Superior temporal gyrus (tissue), 1 donor: ENCODE measurements around the gene CSTPP1.

ENCODE experiments used
- DNase-seq: peaks from one replicate; pipeline ENCODE4 v3.0.0-alpha.2; 2016; ENCODE audit errors: extremely low spot score

CSTPP1 gene

DNA sequence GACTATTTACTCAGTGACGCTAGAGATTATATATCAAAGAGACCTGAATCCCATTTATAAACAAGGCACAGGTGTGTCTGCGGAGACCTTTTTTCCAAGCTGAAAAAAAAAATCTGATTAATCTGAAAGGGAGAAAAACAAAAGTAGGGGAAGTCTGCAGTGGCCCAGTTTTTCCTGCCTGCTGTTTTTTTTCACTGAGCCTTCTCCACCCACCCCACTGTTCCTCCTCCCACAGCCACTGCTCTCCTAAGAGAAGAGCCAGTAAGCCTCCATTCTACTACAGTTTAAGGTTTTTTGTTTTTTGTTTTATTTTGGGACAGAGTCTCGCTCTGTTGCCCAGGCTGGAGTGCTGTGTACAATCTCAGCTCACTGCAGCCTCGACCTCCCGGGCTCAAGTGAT, 221.7 kb downstream of the CSTPP1 start:
- DNase-seq = no peak

DNA sequence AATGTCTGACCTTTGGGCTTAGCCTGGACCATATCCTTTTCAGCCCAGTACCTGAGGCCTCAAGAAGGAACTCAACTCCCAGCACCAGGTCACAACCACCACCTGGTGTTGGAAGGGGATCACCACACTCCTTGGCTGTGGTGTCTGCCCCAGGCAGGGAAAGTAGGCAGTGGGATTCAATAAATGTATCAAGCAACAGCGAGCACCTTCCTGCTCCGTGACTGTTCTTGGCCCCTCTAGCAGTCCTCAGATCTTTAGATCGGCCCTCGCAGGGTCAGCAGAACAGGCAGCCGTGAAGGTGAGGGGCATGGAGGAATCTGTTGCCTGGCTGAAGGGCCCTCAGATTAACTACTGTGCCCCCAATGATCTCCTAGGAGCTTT, 224.2 kb downstream of the CSTPP1 start:
- no peak for DNase-seq

DNA sequence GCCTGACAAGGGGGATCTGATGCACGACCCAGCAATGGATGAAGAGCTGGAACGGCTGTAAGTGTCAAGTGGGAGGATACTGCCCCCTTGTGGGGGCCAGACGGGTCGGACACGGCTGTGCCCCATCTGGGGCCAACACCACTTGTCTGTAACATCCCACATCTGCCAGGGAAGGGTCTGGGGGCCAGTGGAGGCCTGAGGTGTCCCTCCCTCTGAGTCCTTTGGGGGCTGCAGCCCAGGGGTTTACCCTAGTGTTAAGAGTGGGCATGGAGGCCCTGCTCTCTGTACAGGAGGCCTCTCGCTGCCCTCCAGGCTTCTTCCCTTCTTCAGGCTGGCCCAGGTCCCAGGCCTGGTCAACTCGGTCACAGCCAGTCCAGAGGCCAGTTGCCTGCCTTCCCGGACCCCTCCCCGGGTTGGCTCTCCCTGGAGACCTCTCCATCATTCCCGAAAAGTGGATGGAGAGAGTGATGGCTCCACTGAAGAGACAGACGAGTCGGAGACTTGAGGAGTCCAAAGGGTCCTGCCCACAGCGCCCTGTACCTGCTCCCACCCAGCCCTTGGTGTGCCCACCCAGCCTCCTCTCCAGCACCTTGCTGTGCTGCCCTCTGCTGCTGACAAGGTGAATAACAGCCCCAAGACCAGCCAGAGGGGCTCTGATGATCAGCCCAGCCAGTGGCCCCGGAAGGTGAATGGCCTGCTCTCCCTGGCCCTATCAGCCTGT, 224.7 kb downstream of the CSTPP1 start:
- peak; percentile 87 for DNase-seq

DNA sequence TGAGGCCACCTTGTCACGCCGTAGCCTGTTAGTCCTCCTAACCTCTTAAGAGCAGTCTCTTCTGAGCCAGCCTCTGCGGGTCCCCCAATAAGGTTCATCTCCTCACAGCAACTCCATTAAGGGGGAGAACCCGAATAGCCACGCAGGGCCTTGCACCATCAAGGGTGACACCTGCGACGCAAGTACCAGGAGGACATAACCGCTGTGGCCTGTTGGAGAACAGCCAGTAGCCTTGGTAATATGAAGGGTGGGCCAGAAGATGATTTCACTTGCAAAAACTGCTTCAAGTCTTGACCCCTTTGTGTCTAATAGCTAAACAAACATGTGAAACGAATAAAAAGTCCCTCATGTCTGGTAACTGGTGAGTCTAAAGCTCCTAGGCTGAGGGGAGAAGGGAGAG, 225.3 kb downstream of the CSTPP1 start:
- no peak for DNase-seq

DNA sequence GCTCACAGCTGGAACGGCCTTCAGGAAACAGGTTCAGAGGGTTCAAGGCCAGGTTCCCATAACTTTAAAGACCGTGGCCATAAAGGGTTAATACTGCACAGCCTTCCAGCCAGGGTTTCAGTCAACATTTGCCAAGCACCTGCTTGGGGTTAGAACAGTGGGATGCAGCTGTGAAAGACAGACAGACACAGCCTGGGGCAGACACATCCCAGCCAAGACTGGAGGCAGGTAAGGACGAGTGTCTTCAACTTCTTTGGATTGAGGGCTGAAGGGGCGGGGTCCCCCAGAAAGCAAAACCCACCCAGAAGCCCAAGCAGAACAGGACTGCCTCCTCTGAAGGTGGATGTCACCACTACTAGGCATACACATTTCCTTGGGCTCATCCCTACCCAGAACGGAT, 225.9 kb downstream of the CSTPP1 start:
- no peak for DNase-seq

DNA sequence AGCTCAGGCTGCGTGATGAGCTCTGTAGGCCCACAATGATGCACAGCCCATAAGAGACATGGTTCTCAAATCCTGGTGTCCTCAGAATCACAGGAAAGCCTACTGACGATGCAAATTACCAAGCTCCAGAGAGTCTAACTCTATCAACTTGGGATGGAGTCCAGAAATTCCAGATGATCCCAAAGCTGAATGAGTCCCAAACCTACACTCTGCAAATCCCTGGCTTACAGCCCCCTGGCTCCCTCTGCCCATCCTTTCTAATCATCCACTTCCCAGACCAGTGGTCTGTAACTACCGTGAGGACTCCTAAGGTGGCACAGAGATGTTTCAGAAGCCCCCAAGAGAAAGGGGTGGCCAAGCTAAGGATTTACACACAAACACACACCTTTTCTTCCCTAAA, 226.6 kb downstream of the CSTPP1 start:
- DNase-seq = peak; percentile 33

DNA sequence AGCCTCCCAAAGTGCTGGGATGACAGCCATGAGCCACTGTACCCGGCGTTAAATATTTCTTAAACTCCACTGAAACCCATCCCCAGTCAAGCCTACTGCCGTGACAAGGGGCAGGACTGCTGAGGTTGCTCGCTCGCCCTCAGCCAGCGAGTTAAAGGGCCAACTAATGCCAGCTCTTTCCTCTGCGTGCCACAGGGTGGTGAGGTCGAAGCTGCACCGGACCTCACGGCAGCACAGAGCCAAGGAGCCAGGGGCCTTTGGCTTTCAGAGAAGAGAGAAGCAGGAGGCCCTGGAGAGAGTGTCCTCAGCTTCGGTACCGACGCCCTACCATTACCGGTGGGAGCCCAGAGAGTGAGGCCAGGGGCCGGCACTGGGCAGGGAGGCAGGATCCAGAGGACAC, 227.3 kb downstream of the CSTPP1 start:
- no peak for DNase-seq

DNA sequence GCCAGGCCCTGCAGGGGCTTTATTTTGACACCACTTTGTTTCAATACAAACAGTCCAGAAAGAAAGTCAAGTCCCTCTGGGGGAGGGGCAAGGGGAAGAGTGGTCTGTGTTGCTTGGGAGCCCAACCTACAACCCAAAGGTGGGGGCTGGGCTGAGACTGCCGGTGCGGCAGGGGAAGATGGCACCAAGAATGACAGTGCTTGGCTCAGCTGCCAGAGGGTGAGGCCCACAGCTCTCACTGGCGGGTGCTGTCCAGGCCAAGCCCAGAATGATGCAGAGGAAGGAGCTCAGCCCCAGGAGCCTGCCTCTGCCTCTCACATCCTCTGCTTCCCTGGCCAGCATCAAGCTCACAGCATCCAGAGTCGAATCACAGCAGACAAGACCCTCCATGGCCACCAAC, 227.8 kb downstream of the CSTPP1 start:
- DNase-seq = no peak

DNA sequence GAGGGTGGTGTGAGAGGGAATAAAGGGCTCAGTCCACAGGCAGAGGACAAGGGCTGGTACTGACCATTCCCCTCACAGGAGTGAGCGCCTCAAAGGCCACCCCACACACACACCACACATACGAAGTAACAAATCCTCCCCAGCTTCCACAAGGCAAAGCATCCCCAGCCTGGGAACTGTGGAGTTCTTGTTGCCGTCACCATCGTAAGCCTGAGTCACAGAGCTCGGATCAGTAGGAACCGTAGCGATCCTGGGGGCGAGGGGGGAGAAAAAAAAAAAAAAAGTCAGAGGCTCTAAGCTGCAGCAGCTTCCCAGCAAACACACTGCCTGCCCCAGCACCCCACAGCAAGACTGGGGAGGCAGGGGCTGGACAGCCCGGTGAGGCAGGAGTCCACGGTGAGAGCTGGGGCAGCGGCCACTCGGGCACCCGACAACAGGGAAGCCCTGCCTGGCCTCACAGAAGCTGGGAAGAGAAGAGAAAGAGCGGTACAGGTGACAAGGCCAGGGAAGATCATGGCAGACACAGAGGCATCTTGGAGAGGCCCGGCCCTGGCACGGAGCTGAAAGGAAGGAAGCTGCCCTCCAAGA, 228.8 kb downstream of the CSTPP1 start:
- no peak for DNase-seq

DNA sequence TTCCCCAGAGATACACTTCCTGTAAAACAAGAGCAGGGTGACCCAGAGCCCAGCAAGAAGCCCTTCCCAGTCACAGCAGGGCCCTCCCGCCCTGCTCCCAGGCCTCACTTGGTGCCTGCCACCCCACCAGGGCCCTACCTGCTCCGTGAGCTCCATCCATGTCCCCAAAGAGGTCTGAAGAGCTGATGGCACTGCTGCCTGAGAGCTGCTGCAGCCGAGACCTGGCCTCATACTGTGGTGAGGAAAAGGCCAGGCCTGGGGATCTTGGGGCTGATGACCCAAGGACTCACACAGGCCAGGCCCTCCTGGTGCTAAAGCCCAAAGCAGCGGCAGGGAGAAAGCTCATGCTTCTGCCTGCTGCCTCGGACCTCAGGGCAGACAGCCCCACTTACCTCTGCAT, 229.8 kb downstream of the CSTPP1 start:
- no peak for DNase-seq

DNA sequence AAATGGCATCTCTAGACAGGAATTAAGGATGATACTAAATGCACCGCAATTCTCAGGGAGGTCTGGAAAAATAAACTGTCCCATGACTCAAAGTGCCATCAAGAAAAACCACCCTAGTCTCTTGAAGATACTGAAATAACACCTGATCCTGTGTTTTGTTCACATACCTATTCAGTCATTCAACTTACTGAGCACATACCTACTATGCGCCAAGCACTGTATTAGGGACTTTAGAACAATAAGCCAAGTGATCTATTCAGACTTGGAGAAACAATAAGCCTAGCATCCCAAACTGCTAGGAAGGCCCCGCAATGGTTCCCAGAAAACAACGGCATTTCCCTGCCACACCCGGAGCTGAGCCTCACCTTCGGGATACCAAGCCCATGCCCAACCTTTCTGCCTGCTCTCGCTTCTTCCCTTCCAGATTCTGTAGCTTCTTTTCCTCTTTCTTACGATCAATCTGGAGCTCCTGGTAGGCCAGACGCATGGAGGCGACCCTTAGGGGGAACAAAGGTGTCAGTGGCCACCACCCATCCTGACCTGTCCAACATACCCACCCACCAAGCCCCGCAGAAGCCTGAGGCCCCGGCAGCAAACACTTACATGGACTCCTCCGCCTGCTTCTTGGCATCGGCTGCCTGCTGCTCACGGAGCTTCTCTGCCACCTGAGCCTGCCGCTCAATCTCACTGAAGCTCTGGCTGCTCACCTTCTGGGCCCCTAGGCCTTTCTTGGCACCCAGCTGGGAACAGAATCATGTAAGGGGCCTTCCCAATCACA, 234.7 kb downstream of the CSTPP1 start:
- no peak for DNase-seq

DNA sequence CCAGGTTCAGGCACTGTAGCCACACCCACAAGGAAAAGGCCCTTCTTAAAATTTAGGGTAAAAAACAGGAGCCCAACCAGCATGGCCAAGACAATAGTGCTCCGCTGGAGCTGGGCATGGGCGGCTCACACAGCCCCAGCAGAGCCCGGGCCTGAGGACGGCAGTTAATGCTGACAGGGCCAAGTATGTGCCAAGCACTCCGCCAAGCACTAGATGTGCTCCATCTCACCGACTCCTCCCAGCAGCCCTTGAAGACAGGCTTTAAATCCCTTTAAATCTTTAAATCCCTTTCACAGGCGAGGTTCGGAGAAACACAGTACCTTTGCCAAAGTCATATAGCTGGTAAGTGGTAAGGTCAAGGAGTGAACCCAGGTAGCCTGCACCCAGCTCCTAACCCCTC, 235.3 kb downstream of the CSTPP1 start:
- DNase-seq = no peak

DNA sequence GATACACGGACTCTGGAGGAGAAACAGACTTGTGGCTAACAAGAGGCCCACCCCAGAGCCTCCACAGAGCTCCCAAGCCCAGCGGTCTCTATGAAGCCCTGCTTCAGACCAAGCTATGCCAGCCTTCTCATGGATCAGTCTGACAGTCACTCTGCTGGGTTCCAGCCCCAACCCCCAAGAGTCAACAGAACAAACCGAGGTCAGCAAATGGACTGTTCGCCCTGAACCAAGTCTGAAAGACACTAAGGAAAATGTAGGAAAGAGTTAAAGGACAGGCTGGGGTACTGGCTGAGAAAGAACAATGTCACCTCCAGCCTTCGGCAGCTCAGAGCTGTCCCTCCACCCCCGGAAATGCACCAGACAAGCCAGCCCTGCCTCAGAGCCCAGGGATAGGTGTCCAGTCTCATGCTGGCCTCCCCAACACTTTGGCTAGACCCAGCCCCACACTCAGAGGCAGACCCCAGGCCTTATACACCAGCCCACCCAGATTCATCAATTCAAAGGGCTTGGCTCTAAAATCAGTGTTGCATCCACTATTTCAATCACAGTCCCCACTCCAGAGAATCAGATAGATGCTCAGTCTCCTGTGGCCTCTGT, 236.3 kb downstream of the CSTPP1 start:
- DNase-seq = no peak

DNA sequence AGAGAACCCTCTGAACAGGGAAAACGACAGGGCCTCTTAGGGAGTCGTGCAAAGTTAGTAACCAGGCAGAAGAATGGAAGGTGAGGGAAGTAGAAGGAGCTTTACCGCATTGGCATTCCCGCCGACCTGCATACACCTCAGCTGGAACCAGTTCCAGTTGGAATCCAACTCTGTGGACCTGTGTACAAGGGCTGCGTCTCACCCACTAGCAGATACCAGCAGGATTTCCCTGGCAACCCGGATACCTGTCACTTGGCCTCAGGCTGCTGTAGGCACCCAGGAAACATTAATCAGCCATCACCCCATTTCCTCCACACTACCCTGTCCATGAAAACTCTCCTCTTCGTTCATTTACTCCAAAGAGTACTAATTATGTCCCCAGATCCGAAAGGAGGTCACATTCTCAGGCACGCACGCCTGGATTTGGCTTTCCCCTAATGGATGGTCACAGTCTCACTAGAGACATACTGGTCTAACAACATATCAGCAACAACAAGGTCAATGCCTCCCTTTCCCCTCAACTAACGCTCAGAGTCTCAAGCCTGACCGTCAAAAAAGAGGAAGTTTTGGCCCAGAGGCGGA, 239.3 kb downstream of the CSTPP1 start:
- no peak for DNase-seq

DNA sequence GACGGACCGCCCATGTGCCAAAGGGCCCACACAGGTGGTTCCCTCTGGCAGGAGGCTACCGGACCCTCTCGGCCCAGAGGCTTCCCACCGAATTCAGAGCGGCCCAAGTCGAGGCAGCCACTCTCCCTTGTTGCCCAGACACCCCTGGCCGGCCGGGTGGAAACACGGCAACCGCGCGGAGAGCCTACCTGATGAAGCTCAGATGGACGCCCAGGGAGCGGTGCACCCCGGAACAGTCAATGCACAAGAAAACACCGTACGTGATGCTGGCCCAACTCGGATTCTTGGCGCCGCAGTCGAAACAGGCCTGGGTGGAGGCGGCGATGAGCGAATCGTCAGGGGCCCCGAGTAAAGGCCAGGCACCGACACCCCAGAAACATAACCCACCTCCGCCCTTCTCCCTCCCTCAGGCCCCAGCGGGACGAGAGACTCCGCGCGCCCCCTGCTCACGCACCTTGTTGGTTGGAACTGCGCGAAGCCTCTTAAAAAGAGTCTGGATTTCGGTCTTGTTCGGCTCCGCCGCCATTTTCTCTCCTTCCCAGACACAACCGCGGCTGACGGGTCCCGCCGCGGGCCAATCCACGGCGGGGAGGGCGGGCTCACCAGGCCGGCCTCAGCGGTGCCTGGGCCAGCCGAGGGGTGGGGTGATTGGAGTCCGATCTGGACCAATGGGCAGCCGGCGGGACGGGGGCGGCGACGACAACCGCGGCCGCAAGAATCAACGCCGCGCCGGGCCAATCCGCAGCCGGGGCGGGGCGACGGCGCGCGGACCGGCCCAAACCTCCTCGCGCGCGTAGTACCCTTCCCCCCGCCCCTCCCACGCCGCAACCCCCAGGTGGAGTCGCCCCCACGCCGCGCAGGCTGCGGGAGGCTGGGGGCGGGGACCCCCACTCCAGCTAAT, 240.0 kb downstream of the CSTPP1 start, which contains the start of gene ARFGAP2:
Gene ARFGAP2 (minus strand): TSS at position 552 of the 901 bp plus-strand sequence. CDS start 26 bp downstream, at position 526.
- peak; percentile 96 for DNase-seq

DNA sequence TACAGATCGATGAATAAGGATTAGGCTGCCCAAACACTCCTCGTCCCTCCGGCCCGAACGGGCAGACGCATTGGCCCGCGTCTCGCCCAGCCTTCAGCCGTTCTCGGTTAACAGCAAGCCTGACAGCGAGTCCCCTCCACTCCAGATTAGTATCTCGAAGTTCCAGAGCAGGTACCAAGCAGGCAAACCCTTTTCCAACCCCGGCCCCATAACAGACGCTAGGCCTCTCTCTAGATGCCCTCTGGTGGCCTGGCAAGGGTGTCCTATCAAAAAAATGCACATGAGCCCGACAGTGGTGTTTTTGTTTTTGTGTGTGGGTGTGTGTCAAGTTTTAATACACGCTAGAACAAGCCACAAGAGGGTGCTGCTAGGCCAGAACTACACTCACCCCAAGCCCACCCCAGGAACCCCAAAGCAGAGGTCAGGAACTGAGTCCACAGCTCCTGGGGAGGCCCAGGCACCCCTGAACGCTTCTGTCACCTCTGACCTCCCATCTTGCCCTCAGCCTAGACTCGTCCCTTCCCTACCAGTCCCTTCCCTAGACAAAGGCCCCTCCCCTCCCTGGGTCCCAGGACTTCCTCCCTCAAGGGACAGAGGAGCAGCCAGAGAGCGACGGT, 240.8 kb downstream of the CSTPP1 start:
- peak; percentile 93 for DNase-seq

DNA sequence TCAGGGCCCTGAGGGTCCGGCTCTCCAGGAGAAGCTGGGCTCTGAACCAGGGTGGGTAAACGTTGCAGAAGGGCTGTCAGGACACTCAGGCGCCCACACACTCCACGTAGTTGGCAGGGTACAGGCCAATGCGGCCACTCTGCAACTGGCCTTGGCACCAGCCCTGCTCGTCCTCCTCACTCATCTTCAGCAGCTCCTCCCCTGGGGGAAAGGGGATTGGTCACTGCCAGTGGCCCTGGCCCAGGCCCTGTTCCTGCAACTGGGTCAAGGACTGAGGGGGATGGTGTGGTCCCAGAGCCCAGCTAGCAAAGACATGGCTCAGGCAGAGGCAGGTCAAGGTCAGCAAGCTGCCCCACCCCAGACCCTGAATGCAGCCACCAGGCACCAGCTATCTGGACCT, 241.3 kb downstream of the CSTPP1 start:
- no peak for DNase-seq

DNA sequence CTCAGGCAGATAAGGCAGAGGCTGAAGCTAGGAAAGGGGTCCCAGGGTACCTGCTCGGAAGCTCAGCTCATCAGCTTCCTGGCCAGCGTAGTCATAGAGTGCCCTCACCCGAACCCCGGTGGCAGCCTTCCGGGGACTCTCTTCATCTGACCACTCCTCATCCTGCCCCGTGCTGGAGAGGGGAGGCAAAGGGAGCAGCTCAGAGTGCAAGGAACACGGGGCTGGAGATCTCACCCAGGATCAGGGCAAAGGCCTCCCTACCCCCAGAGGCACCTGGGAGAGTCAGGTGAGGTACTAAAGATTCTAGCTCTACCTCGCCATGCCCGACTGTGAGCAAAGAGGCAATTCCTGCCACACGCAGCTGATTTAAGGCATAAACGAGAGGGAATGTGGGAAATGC, 241.8 kb downstream of the CSTPP1 start:
- DNase-seq = no peak

DNA sequence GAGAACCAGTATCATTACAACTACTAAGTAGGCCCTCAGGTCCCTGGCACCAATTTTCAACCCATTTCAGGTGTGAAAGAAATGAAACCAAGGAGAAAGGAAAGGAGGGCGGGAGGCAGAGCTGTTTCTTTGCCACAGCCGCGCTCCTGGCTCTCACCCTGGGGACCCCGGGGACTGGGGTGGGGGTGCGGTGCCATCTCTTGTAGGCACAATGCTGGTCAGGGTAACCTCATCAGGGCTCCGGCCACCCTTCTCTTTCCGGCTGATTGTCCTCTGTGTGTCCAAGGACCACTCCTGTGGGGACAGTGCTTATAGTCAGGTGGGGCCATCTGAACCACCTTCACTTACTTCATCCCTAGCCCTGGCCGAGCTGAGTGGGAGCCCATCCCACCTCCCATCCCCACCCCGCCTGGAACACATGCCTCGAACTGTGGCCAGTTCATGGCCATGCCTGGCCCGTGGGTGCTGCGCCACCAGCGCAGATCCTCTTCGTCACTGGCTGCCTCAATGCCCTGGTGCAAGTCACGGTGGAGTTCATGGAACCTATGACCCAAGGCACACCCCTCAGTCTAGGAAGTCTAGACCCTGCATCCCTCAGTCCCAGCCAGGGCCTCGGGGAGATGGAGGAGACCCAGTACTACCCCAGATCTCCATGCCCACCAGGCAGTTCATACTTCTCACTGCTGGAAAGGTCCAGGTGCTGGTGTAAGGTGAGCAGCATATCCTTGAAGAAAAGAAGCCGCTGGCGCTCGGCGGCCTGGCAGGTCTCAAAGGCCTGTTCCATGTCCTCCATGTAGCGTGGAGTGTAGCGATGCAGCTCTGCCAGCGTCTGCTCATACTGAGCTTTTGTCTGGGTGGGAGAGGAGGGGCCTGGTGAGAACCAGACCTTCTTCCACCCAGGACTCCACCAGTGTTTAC, 242.4 kb downstream of the CSTPP1 start:
- DNase-seq = no peak

DNA sequence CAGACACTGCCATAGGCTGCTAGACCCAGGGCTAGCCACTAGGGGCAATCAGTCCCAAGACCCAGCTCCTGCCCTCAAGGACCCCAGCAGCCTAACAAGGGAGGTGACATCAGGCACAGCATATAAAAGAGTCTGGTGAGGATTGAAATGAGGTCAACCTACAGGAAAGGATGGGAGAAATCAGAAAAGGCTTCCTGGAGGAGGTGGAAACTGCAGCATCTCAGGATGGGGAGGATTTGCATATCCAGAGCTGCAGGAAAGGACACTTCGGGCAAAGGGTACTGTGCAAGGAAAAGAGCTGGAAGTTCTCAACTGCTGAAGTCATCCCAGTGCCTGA, 243.1 kb downstream of the CSTPP1 start:
- DNase-seq = no peak
